IPS-11a (cell line): Measurements from ENCODE around the gene CDHR4.
A peak's percentile ranks its signal among the peaks of the same experiment; 100 is the strongest.
"Not testable (repeated sequence)": the region's sequence is repeated elsewhere in the genome, so short reads cannot be mapped to it uniquely, and the experiment has no call there.

ENCODE experiments used
- H3K4me3 ChIP-seq: one replicate; pipeline ENCODE4 v1.5.1; 2013; ENCODE audit warnings: low read depth, low read length, control low read depth

The CDHR4 gene

GRCh38 chr3:49803465-49804140 is 3.9 kb upstream of the CDHR4 start:
- peak overlapping the region; percentile 53 for H3K4me3 ChIP-seq

GRCh38 chr3:49802719-49803464 is 3.2 kb upstream of the CDHR4 start, which contains the start of gene INKA1:
Gene INKA1 (plus strand): TSS chr3:49803261. CDS start chr3:49803393, 132 bp downstream.
- peak within 1 kb of the TSS; percentile 74 for H3K4me3 ChIP-seq

- H3K4me3 ChIP-seq, result no peak overlapping the region
Observed at GRCh38 chr3:49801160-49801559, 1.5 kb upstream of the CDHR4 start.

GRCh38 chr3:49799105-49799504 is 568 bp downstream of the CDHR4 start:
- no peak overlapping the region for H3K4me3 ChIP-seq

DNA sequence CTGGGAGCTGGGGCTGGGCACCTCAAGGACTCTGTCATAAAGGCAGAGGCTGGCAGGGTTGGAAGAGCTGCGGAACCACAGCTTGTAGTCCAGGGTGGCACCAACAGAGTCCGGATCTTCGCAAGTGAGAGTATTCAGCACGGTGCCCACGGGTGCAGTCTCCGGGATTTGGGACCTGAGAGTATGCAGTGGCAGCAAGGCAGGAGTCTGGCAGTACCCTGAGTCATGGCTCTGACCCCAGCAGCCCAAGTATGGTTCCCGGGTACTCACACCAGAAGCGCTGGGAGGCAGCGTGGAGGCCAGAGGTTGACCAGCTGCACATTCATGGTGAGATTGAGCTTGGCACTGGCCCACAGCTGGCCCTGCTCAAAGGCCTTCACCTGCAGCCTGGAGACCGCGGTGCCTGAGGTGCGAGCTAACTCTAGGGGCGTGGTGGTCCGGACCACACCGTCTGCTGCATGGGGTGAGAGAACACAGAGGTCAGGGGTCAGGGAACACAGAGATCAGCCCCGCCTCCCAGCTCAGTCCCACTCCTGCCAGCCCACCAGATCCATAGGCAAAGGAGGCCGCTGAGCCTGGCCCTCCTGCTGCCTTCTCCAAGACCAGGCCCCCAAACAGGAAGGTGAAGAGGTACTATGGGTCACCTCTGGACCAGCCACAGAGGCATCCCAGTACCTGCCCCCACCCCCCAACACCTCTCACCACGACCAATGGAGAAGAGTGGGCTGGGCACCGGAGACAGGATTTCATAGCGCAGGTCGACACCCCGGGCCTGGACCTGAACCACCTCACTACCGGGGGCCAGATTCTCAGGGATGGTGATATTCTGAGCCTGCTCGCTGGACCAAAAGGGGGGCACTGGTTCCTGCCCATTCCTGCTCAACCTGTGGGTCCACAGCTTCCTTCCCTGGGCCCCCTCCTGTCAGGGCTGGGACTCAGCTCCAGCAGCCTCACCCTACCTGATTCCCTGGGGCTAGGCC is 4.5 kb downstream of the CDHR4 start:
- no peak overlapping the region for H3K4me3 ChIP-seq

DNA sequence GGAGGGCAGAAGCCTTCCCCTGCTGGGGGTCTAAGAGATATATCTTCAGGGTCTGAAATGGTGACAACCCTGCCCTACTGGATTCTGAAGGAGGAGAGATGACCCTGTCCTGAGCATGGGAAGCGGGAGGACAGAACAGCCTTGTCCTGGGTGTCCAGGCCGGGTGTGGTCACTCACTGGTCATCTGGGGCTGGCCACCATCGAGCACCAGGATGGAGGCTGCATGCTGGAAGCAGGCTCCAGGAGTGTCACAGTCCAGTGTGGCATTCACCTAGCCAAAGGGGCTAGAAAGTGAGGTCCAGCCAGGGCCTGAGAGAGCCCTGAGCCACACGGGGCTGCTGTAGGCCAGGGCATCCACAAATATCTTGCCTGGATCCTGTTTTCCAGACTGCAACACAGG is 5.2 kb downstream of the CDHR4 start:
- no peak overlapping the region for H3K4me3 ChIP-seq

- H3K4me3 ChIP-seq, result no peak overlapping the region
Observed at GRCh38 chr3:49793486-49794085, 6.1 kb downstream of the CDHR4 start.

GRCh38 chr3:49792371-49793150 is 7.1 kb downstream of the CDHR4 start:
- H3K4me3 ChIP-seq, result no peak overlapping the region

DNA sequence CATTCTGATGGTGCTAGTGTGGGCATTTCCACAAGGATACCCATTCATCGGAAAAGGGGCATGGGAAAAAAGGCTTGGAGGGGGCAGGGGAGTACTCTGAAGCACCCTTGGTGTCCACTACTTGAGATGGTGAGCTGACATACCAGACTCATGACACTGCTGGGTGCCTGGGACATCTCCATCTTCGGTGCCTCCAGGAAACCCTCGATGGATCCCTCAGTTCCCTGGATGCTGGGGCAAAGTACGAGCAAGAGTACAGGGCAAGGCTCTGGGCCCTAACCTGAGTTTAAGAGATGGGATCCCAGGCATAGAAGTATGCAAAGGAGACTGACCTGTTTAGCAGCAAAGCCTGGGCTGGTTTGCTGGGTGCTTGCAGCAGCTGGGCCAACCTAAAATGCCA is 8.1 kb downstream of the CDHR4 start:
- H3K4me3 ChIP-seq, result no peak overlapping the region

DNA sequence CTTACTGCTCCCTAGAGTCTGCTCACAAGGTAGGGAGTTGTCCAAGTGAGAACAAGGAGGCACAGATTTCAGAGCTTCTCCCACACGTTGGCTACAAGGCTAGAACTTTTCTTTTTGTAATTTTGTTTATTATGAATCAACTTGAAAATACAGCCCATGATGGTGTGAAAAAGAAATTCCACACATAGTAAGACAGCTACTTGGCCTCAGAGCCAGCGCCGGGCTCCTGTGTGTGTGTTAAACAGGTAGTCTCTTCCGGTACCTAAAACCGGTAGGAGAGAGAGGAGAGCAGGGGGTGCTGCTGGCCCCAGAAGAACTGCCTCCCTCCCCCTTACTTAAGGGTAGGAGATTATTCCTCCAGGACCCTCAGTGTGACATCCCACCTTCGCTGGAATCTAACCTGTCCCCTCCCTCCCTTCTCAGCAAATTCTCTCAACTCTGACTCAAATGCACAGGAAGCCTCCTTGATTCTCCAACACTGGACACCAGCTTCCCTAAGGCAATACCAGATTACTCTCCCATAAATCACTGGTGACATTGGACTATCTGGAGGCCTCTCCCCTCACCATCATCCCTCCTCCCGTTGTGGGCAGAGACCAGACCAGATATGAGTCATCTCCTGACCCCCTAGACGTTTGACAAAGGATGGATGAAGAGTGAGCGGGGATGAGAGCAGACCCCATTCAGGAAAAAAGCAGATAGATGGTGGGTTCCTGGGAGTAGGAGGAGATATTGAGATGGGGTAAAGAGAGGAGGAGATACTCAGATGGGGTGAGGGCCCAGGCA is 8.9 kb downstream of the CDHR4 start:
- H3K4me3 ChIP-seq, result no peak overlapping the region

GRCh38 chr3:49788056-49788455 is 11.6 kb downstream of the CDHR4 start:
- H3K4me3 ChIP-seq, result no peak overlapping the region

DNA sequence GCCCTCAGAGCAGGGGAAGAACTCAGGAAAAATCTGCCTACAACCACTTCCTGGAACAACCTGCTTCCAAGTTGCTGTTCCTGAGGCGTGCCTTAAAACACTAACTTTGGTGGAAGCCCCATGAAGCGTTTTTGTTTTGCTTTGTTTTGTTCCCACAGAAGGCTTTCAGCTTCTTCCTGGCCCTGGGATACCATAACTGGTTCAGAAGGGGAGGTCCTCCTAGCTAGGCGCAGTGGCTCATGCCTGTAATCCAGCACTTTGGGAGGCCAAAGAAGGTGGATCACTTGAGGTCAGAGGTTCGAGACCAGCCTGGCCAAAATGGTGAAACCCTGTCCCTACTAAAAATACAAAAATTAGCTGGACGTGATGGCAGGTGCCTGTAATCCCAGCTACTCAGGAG is 12.1 kb downstream of the CDHR4 start:
- no peak overlapping the region for H3K4me3 ChIP-seq

GRCh38 chr3:49787182-49787464 is 12.6 kb downstream of the CDHR4 start:
- H3K4me3 ChIP-seq, result no peak overlapping the region

- peak within 1 kb of the TSS; percentile 82 for H3K4me3 ChIP-seq
Observed at GRCh38 chr3:49786357-49787181, 13.1 kb downstream of the CDHR4 start, which contains the start of gene IP6K1. Gene IP6K1 (minus strand): TSS chr3:49786542. CDS start chr3:49748040, 38,502 bp downstream.

- H3K4me3 ChIP-seq, result peak overlapping the region; percentile 82
Observed at GRCh38 chr3:49785565-49786356, 13.9 kb downstream of the CDHR4 start.

GRCh38 chr3:49782277-49782676 is 17.4 kb downstream of the CDHR4 start:
- H3K4me3 ChIP-seq, result not testable (repeated sequence)

DNA sequence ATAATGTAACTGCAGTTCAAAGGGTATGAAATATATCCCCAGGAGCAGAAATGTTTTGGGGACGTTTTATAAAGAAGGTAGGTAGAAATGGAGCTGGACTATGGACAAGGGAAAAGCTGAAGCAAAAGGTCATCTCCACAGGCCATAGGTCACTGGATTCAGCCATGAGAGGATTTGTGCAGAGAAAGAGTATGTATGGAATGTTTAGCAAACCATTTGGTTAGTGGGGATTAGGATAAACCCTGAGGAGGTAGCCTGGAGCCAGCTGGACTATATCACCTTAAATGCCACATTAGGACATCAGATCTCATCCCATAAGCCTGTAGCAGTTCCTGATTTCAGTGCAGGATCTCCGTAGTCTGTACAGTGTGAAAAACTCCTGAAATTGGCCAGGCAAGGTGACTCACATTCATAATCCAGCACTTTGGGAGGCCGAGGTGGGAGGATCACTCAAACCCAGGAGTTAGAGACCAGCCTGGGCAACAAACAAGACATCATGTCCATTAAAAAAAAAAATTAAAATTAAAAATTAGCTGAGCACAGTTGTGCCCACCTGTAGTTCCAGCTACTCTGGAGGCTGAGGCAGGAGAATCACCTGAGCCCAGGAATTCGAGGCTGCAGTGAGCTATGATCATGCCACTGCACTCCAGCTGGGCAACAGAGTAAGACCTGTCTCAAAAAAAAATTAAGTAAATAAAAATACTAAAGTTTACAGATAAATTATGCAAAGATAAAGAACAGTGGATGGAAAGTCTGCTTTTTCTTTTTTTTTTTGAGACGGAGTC is 18.1 kb downstream of the CDHR4 start:
- no peak overlapping the region for H3K4me3 ChIP-seq
